ENCODE results near the gene NDNF.
A peak's percentile ranks its signal among the peaks of the same experiment; 100 is the strongest.

NDNF gene

DNA sequence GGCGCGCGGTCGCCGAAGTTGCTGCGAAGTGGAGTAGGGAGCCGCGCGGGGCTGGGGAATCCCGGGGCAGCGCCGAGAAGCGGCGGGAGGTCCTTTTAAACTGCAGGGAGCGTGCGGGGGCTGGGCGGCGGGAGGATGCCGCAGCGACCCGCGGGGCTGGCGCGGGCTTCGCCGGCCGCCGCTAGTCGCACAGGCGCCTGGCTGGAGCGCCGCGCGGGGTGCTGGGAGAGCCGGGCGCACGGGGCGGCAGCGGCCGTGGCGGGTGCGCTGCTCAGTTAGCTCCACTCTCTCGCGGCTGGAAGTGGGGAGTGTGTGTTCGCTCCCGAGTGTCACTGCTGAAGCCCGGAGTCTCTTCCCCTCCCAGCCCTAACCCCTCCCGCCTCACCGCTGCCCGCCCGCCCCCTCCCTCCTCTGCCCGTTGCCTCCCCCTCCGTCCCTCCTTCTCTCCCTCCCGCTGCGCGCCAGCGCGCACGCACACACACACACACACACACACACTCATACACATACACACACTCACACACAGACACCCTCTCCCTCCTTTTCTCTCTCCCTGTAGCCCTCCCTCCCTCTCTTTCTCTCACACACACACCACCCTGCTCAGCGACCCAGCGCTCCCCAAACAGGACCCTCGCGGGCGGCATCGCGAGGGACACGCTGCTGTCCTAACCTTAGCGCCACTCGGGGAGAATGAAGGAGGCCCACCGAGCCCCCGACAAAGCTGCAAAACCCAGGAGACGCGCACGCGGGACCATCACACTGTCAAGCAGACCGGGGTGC lies at the start of gene NDNF (continued):
- TF ChIP-seq, protein P1, sequence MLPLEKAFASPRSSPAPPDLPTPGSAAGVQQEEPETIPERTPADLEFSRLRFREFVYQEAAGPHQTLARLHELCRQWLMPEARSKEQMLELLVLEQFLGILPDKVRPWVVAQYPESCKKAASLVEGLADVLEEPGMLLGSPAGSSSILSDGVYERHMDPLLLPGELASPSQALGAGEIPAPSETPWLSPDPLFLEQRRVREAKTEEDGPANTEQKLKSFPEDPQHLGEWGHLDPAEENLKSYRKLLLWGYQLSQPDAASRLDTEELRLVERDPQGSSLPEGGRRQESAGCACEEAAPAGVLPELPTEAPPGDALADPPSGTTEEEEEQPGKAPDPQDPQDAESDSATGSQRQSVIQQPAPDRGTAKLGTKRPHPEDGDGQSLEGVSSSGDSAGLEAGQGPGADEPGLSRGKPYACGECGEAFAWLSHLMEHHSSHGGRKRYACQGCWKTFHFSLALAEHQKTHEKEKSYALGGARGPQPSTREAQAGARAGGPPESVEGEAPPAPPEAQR (tag by site-specific recombination; IDR thresholded peaks at IDR 0.05): 0 out of 2 replicates have a peak, but pooled peaks have one; percentile 67
- TF ChIP-seq SALL2 (tag by site-specific recombination; IDR thresholded peaks at IDR 0.05; ENCODE audit: borderline replicate concordance) (no peak), ZNF223 (tag by site-specific recombination; IDR thresholded peaks at IDR 0.05) (no peak), ZIC2 (tag by site-specific recombination; IDR thresholded peaks at IDR 0.05) (peak; percentile 38), SP7 (tag by site-specific recombination; IDR thresholded peaks at IDR 0.05) (peak; percentile 49; the same call in 1 of the 2 replicates), ZNF560 (tag by site-specific recombination; IDR thresholded peaks at IDR 0.05; ENCODE audit: borderline replicate concordance) (no peak), ZNF2 (tag by site-specific recombination; IDR thresholded peaks at IDR 0.05) (peak; percentile 62; the same call in 1 of the 2 replicates), PRDM1 (tag by site-specific recombination; IDR thresholded peaks at IDR 0.05) (no peak), ZNF629 (tag by site-specific recombination; IDR thresholded peaks at IDR 0.05) (no peak), ZNF274 (IDR thresholded peaks at IDR 0.05; ENCODE audit: low read length) (no peak), ZNF274 (tag by site-specific recombination; IDR thresholded peaks at IDR 0.05; ENCODE audit: borderline replicate concordance) (no peak), ZNF433 (tag by site-specific recombination; IDR thresholded peaks at IDR 0.05; ENCODE audit: low read depth) (no peak), ZNF16 (tag by site-specific recombination; IDR thresholded peaks at IDR 0.05; ENCODE audit: low read depth) (no peak), GLIS1 (tag by site-specific recombination; IDR thresholded peaks at IDR 0.05) (peak; percentile 12; the same call in 1 of the 2 replicates), ZNF335 (tag by site-specific recombination; conservative IDR thresholded peaks at IDR 0.05) (peak; percentile 88)
- TF ChIP-seq, protein P2, sequence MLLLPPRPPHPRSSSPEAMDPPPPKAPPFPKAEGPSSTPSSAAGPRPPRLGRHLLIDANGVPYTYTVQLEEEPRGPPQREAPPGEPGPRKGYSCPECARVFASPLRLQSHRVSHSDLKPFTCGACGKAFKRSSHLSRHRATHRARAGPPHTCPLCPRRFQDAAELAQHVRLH (tag by site-specific recombination; IDR thresholded peaks at IDR 0.05): 0 out of 2 replicates have a peak, but pooled peaks have one; percentile 51
- TF ChIP-seq, protein P3, sequence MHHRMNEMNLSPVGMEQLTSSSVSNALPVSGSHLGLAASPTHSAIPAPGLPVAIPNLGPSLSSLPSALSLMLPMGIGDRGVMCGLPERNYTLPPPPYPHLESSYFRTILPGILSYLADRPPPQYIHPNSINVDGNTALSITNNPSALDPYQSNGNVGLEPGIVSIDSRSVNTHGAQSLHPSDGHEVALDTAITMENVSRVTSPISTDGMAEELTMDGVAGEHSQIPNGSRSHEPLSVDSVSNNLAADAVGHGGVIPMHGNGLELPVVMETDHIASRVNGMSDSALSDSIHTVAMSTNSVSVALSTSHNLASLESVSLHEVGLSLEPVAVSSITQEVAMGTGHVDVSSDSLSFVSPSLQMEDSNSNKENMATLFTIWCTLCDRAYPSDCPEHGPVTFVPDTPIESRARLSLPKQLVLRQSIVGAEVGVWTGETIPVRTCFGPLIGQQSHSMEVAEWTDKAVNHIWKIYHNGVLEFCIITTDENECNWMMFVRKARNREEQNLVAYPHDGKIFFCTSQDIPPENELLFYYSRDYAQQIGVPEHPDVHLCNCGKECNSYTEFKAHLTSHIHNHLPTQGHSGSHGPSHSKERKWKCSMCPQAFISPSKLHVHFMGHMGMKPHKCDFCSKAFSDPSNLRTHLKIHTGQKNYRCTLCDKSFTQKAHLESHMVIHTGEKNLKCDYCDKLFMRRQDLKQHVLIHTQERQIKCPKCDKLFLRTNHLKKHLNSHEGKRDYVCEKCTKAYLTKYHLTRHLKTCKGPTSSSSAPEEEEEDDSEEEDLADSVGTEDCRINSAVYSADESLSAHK (tag by site-specific recombination; IDR thresholded peaks at IDR 0.05): no peak
- TF ChIP-seq, protein P4, sequence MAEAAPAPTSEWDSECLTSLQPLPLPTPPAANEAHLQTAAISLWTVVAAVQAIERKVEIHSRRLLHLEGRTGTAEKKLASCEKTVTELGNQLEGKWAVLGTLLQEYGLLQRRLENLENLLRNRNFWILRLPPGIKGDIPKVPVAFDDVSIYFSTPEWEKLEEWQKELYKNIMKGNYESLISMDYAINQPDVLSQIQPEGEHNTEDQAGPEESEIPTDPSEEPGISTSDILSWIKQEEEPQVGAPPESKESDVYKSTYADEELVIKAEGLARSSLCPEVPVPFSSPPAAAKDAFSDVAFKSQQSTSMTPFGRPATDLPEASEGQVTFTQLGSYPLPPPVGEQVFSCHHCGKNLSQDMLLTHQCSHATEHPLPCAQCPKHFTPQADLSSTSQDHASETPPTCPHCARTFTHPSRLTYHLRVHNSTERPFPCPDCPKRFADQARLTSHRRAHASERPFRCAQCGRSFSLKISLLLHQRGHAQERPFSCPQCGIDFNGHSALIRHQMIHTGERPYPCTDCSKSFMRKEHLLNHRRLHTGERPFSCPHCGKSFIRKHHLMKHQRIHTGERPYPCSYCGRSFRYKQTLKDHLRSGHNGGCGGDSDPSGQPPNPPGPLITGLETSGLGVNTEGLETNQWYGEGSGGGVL (tag by site-specific recombination; IDR thresholded peaks at IDR 0.05): peak; percentile 95
- TF ChIP-seq, protein P5, sequence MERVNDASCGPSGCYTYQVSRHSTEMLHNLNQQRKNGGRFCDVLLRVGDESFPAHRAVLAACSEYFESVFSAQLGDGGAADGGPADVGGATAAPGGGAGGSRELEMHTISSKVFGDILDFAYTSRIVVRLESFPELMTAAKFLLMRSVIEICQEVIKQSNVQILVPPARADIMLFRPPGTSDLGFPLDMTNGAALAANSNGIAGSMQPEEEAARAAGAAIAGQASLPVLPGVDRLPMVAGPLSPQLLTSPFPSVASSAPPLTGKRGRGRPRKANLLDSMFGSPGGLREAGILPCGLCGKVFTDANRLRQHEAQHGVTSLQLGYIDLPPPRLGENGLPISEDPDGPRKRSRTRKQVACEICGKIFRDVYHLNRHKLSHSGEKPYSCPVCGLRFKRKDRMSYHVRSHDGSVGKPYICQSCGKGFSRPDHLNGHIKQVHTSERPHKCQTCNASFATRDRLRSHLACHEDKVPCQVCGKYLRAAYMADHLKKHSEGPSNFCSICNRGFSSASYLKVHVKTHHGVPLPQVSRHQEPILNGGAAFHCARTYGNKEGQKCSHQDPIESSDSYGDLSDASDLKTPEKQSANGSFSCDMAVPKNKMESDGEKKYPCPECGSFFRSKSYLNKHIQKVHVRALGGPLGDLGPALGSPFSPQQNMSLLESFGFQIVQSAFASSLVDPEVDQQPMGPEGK (tag by site-specific recombination; IDR thresholded peaks at IDR 0.05): peak; percentile 21; the same call in 1 of the 2 replicates
- TF ChIP-seq, protein P6, sequence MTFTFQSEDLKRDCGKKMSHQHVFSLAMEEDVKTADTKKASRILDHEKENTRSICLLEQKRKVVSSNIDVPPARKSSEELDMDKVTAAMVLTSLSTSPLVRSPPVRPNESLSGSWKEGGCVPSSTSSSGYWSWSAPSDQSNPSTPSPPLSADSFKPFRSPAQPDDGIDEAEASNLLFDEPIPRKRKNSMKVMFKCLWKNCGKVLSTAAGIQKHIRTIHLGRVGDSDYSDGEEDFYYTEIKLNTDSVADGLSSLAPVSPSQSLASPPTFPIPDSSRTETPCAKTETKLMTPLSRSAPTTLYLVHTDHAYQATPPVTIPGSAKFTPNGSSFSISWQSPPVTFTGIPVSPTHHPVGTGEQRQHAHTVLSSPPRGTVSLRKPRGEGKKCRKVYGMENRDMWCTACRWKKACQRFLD (tag by site-specific recombination; IDR thresholded peaks at IDR 0.05): no peak
- TF ChIP-seq, protein P7, sequence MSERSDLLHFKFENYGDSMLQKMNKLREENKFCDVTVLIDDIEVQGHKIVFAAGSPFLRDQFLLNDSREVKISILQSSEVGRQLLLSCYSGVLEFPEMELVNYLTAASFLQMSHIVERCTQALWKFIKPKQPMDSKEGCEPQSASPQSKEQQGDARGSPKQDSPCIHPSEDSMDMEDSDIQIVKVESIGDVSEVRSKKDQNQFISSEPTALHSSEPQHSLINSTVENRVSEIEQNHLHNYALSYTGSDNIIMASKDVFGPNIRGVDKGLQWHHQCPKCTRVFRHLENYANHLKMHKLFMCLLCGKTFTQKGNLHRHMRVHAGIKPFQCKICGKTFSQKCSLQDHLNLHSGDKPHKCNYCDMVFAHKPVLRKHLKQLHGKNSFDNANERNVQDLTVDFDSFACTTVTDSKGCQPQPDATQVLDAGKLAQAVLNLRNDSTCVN (tag by site-specific recombination; optimal IDR thresholded peaks at IDR 0.05): peak; percentile 75
- TF ChIP-seq, protein P8, sequence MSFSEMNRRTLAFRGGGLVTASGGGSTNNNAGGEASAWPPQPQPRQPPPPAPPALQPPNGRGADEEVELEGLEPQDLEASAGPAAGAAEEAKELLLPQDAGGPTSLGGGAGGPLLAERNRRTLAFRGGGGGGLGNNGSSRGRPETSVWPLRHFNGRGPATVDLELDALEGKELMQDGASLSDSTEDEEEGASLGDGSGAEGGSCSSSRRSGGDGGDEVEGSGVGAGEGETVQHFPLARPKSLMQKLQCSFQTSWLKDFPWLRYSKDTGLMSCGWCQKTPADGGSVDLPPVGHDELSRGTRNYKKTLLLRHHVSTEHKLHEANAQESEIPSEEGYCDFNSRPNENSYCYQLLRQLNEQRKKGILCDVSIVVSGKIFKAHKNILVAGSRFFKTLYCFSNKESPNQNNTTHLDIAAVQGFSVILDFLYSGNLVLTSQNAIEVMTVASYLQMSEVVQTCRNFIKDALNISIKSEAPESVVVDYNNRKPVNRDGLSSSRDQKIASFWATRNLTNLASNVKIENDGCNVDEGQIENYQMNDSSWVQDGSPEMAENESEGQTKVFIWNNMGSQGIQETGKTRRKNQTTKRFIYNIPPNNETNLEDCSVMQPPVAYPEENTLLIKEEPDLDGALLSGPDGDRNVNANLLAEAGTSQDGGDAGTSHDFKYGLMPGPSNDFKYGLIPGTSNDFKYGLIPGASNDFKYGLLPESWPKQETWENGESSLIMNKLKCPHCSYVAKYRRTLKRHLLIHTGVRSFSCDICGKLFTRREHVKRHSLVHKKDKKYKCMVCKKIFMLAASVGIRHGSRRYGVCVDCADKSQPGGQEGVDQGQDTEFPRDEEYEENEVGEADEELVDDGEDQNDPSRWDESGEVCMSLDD (tag by site-specific recombination; IDR thresholded peaks at IDR 0.05): peak; percentile 66

All from HEK293 (cell line).